GM12878 (cell line): ENCODE data around the gene PRKAR1A. TPM values are rescaled to one million over a fixed set of nuclear protein-coding genes. Genes with fewer than 3 reads are reported as not detected.

ENCODE experiments used
- ATAC-seq: fragments of 200-7000 bp; cut with Tn5 transposase; 3 replicates; pipeline ENCODE4 v1.9.1; 2020; ENCODE audit warnings: mild to moderate bottlenecking, moderate library complexity
- BruUV-seq: library from RNA; stranded (reverse); fragments of 400-500 nt; replicated peaks from 2 replicates; lab custom pipeline; 2021; lab: Mats Ljungman, UMichigan
- CTCF ChIA-PET: fragments of 300-600 bp; sonication (Branson Sonifier 250); formaldehyde crosslinking; extraction: SDS; loops from one replicate; lab custom pipeline; 2021; ENCODE audit warnings: inconsistent platforms; lab: Yijun Ruan, JAX
- POLR2A ChIA-PET: fragments of 350-600 bp; formaldehyde crosslinking; extraction: SDS; loops from one replicate; lab custom pipeline; 2021; ENCODE audit warnings: inconsistent platforms; lab: Charles Lee
- RAD21 ChIA-PET: fragments of 300-600 bp; sonication (Branson Sonifier 250); formaldehyde crosslinking; loops from one replicate; lab custom pipeline; 2023; ENCODE audit warnings: antibody characterized with exemption; ENCODE audit not compliant: unreplicated experiment; lab: Charles Lee
- SMC1A ChIA-PET: fragments of 300-600 bp; sonication (Branson Sonifier 250); formaldehyde crosslinking; loops from one replicate; lab custom pipeline; 2023; ENCODE audit not compliant: unreplicated experiment, uncharacterized antibody; lab: Charles Lee
- DNase-seq: peaks from one replicate; pipeline ENCODE4 v3.0.0-alpha.2; 2011; ENCODE audit warnings: low read depth, low spot score
- FAIRE-seq: peaks from 3 replicates; lab custom pipeline; 2011; peaks lifted over from hg19 to GRCh38; lab: Jason Lieb, UNC
- H2AFZ ChIP-seq: 2 replicates; pipeline ENCODE4 v1.6.0; 2011; ENCODE audit warnings: low read depth, low read length, control low read depth; ENCODE audit not compliant: control insufficient read depth
- H3K27ac ChIP-seq: 2 replicates; pipeline ENCODE4 v1.5.1; 2011; ENCODE audit warnings: control low read depth; ENCODE audit not compliant: control insufficient read depth, insufficient read depth
- H3K27me3 ChIP-seq, 2 experiments: replicated peaks in 1 of 2; 2 replicates each; pipeline versions ENCODE4 v1.6.0 to v1.6.1; 2011; ENCODE audit warnings: low read length in 1 of 2; ENCODE audit not compliant: control insufficient read depth in 2 of 2, insufficient read depth in 2 of 2
- H3K36me3 ChIP-seq, 2 experiments: 2 replicates each; pipeline ENCODE4 v1.5.1; 2011; ENCODE audit warnings: low read length in 1 of 2; ENCODE audit not compliant: control insufficient read depth in 2 of 2, insufficient read depth in 2 of 2
- H3K4me1 ChIP-seq: 2 replicates; pipeline ENCODE4 v1.6.1; 2011; ENCODE audit warnings: mild to moderate bottlenecking, low read length, moderate library complexity, mixed read lengths; ENCODE audit not compliant: control insufficient read depth, insufficient read depth
- H3K4me2 ChIP-seq: 2 replicates; pipeline ENCODE4 v1.6.0; 2011; ENCODE audit warnings: control low read depth; ENCODE audit not compliant: control insufficient read depth, insufficient read depth
- H3K4me3 ChIP-seq: fragments of 200-600 bp; sonication (generic); 2 replicates; pipeline ENCODE4 v1.5.1; 2016
- H3K79me2 ChIP-seq: 2 replicates; pipeline ENCODE4 v1.6.0; 2011; ENCODE audit warnings: low read length; ENCODE audit not compliant: control insufficient read depth, insufficient read depth
- H3K9ac ChIP-seq: 2 replicates; pipeline ENCODE4 v1.8.0; 2011; ENCODE audit warnings: low read length, control low read depth, mixed read lengths; ENCODE audit not compliant: control insufficient read depth, insufficient read depth
- H3K9me3 ChIP-seq: replicated peaks from 3 replicates; pipeline ENCODE4 v1.5.1; 2011; ENCODE audit warnings: mild to moderate bottlenecking, low read length; ENCODE audit not compliant: control insufficient read depth, insufficient read depth
- H4K20me1 ChIP-seq: 2 replicates; pipeline ENCODE4 v1.6.0; 2011; ENCODE audit not compliant: control insufficient read depth, insufficient read depth
- ATF3 ChIP-seq: IDR thresholded peaks from 2 replicates; pipeline ENCODE4 v1.6.1; 2011; ENCODE audit warnings: low read depth, mild to moderate bottlenecking, low read length, moderate library complexity, borderline replicate concordance; ENCODE audit errors: extremely low read depth
- E4F1 ChIP-seq: fragments of 450-650 bp; IDR thresholded peaks from 2 replicates; pipeline ENCODE4 v1.6.1; 2018; ENCODE audit warnings: borderline replicate concordance, mild to moderate bottlenecking; ENCODE audit not compliant: partially characterized antibody
- EZH2 ChIP-seq: IDR thresholded peaks from 2 replicates; pipeline ENCODE4 v1.6.1; 2012; ENCODE audit warnings: low read depth, mild to moderate bottlenecking, control low read depth, inconsistent platforms, low read length, borderline replicate concordance; ENCODE audit not compliant: control insufficient read depth
- HCFC1 ChIP-seq: fragments of 150-350 bp; IDR thresholded peaks from 2 replicates; pipeline ENCODE4 v1.6.1; 2014; ENCODE audit warnings: low read length
- MTA3 ChIP-seq: IDR thresholded peaks from 2 replicates; pipeline ENCODE4 v1.6.1; 2012; ENCODE audit warnings: low read length, inconsistent platforms, borderline replicate concordance
- MYB ChIP-seq: fragments of 150-350 bp; IDR thresholded peaks from 2 replicates; pipeline ENCODE4 v1.6.1; 2014; ENCODE audit warnings: mild to moderate bottlenecking, low read depth, low read length, borderline replicate concordance
- MYC ChIP-seq: IDR thresholded peaks from 2 replicates; pipeline ENCODE4 v1.6.1; 2011; ENCODE audit warnings: mild to moderate bottlenecking, low read length, moderate library complexity, inconsistent platforms; ENCODE audit not compliant: insufficient read depth, insufficient replicate concordance, insufficient read length, severe bottlenecking
- ZNF24 ChIP-seq: fragments of 450-650 bp; IDR thresholded peaks from 2 replicates; pipeline ENCODE4 v1.6.1; 2017; ENCODE audit warnings: antibody characterized with exemption, mild to moderate bottlenecking
- ZSCAN29 ChIP-seq: fragments of 450-650 bp; IDR thresholded peaks from 2 replicates; pipeline ENCODE4 v1.6.1; 2017; ENCODE audit warnings: mild to moderate bottlenecking, moderate library complexity
- ZZZ3 ChIP-seq: IDR thresholded peaks from 2 replicates; pipeline ENCODE4 v1.6.1; 2011; ENCODE audit warnings: low read depth; ENCODE audit not compliant: control insufficient read depth, insufficient read length
- WGBS: methylation state at CpG from one replicate; pipeline ENCODE4 v1.1.6; 2016; ENCODE audit warnings: low lambda C conversion rate; ENCODE audit not compliant: insufficient replicate concordance, insufficient coverage; ENCODE audit errors: missing lambda C conversion rate; 5-methylcytosine and 5-hydroxymethylcytosine counted together
- in situ Hi-C: fragments of 300-500 bp; cut with MboI; formaldehyde crosslinking; loops from 9 replicates; pipeline ENCODE4 v1.14.3; 2018; ENCODE audit warnings: mixed read lengths
- intact Hi-C: fragments of 100-400 bp; cut with micrococcal nuclease; formaldehyde crosslinking; loops from one replicate; pipeline ENCODE4 v1.14.2; 2022; ENCODE audit not compliant: unreplicated experiment
- polyA plus RNA-seq, 11 experiments: library from polyadenylated mRNA; depleted of rRNA in 4 of 11; unstranded in 6 of 11; stranded (reverse) in 5 of 11; fragments of >200 nt; fragmentation: Nextera tagmentation in 4 of 11; fragmentation: Illumina TruSeq in 1 of 11; extraction: Ambion mirVana in 4 of 11; extraction: Trizol in 1 of 11; gene quantifications; 1 replicate in 1 of 11; 2 replicates in 10 of 11; pipeline versions ENCODE4 v1.2.1 to v1.2.3, GENCODE V29; 2011 to 2016; ENCODE audit warnings: inconsistent platforms in 2 of 11, missing spikeins in 2 of 11, low read depth in 1 of 11
- total RNA-seq, 4 experiments: library from RNA; depleted of rRNA in 3 of 4; stranded (reverse); fragments of >200 nt in 3 of 4; fragmentation: Illumina TruSeq in 1 of 4; extraction: Trizol in 1 of 4; gene quantifications; 2 replicates each; pipeline versions ENCODE4 v1.2.1 to v1.2.3, GENCODE V29; 2013 to 2021

Gene PRKAR1A
- total and polyA plus RNA-seq, 10 of the 15 experiments (the other 5 are each of a cell fraction or from before 2014, with no cell fraction given): 29.1 to 200 (median 125) TPM

DNA sequence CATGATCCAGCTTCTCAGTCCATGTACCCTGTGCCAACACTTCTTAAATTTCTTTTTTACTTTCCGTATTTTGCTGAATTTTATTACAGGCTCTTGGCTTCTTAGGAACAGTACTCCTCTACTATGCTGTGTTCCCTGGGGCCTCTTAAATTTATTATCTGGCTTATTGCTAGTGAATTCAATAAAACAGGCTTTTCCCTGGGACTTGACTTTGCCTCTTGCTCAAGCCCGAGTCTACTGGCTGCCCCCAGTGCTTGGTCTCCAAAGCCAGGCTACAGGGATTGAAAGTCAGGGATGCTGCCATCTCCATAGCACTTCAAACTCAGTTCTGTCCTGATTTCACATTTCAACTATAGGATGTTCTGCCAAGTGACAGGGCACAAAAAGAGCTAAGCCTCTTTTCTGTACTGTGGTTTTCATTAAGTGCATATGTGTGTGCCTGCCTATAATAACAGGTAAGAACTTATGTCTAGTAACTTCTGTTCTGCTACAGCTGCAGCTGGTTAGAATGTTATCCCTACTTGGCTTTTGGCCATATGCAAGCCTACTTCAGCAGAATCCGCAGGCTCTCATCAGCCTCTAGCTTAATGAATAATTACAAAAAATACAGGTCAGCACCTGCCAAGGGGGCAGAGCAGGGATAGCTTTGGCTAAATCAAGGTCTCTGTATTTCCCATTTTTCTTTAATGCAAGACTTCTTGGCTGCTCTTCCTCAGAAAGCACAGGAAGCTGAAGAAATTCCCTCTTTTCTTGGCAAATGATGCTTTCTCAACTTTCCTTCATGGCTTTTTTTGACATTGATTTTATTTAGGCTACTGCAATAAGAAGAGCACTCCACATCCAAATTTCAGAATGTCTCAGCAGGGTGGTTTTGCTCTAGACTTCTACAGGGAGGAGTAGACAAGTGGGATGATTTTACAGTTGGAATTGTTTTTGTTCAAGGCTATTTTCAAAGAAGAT, 80.7 kb downstream of the PRKAR1A start:
- Histone ChIP-seq H3K27ac (no peak overlapping the region), H3K4me3 (no peak overlapping the region), H3K4me2 (no peak overlapping the region), H4K20me1 (no peaks in the 10 kb centered on the region), H3K36me3 (no peaks in the 10 kb centered on the region), H3K9me3 (no peaks in the 10 kb centered on the region; the same call in 2 of the 3 replicates), H2AFZ (no peak overlapping the region), H3K9ac (no peak overlapping the region), H3K79me2 (no peaks in the 10 kb centered on the region), H3K4me1 (no peaks in the 10 kb centered on the region), H3K27me3 (peaks cover 2% of the 10 kb centered on the region in 2 experiments; a peak in 2 of 4 replicates)
- FAIRE-seq (no peak), DNase-seq (no peak), ATAC-seq (no peak)
- TF ChIP-seq ZNF24 (no peak), ZZZ3 (no peak), HCFC1 (no peak)
- ChIA-PET CTCF (interaction anchor here (1.0 kb wide), 1 partner anchor 21 kb away, joined by 3 read pairs; no protein-coding TSS in a partner anchor), RAD21 (no interaction called here), SMC1A (interaction anchor here (1.3 kb wide), 1 partner anchor 14 kb away, joined by 3 read pairs; no protein-coding TSS in a partner anchor), POLR2A (no interaction called here)
- no TSS peak for BruUV-seq
- WGBS: 50% methylated on average over 3 of the region's 3 CpGs
- intact Hi-C loops (no loop called here), in situ Hi-C loops (no loop called here)

DNA sequence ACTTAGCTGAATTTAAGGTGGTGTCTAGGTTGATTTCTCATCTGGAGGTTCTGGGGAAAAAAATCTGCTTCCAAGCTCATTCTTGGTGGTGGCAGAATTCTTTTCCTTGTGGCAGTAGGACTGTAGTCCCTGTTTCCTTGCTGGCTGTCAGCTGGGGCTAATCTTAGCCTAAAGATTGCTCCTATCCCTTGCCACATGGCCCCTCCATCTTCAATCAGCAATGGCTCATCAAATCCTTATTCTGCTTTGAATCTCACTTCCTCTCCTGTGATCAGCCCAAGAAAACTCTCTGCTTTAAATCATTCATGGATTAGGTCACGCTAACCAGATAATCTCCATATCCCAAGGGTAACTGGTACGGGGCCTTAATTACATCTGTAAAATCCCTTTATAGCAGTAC, 82.3 kb downstream of the PRKAR1A start:
- ChIA-PET SMC1A (no interaction called here), RAD21 (no interaction called here), CTCF (no interaction called here), POLR2A (no interaction called here)
- Histone ChIP-seq H3K36me3 (no peaks in the 10 kb centered on the region), H4K20me1 (no peaks in the 10 kb centered on the region), H3K4me3 (no peak overlapping the region), H3K79me2 (no peaks in the 10 kb centered on the region), H3K27ac (no peak overlapping the region), H3K9ac (no peak overlapping the region), H3K9me3 (no peaks in the 10 kb centered on the region), H3K4me1 (no peaks in the 10 kb centered on the region), H3K4me2 (no peak overlapping the region), H2AFZ (no peak overlapping the region), H3K27me3 (peaks cover 2 to 6% of the 10 kb centered on the region in 2 experiments; a peak in 3 of 4 replicates)
- intact Hi-C loops (no loop called here), in situ Hi-C loops (no loop called here)
- DNase-seq: no peak
- FAIRE-seq: no peak
- no peak for ATAC-seq
- BruUV-seq: no TSS peak
- WGBS: 20% methylated on average over 2 of the region's 2 CpGs
- TF ChIP-seq E4F1 (no peak), EZH2 (no peak), MYC (no peak), MYB (no peak), ZSCAN29 (no peak), ATF3 (no peak), MTA3 (no peak)
